ENCODE measurements around the gene VAC14.

The VAC14 gene

GRCh38 chr16:70786020-70786755 lies 14.8 kb downstream of the VAC14 start:
- DNase-seq (ENCODE audit: low read depth in 3 of 3), result no peak

- DNase-seq (ENCODE audit: low read depth in 3 of 3), result no peak
Measured at GRCh38 chr16:70784692-70785555, 16.0 kb downstream of the VAC14 start.

GRCh38 chr16:70782237-70782636 lies 18.7 kb downstream of the VAC14 start:
- DNase-seq (ENCODE audit: low read depth in 3 of 3), result no peak

GRCh38 chr16:70781800-70782199 lies 19.2 kb downstream of the VAC14 start:
- no peak for DNase-seq (ENCODE audit: low read depth in 3 of 3)

- no peak for DNase-seq (ENCODE audit: low read depth in 3 of 3)
Measured at GRCh38 chr16:70780546-70780945, 20.4 kb downstream of the VAC14 start.

GRCh38 chr16:70779361-70779760 lies 21.6 kb downstream of the VAC14 start:
- no peak for DNase-seq (ENCODE audit: low read depth in 3 of 3)

- no peak for DNase-seq (ENCODE audit: low read depth in 3 of 3)
Measured at GRCh38 chr16:70778901-70779309, 22.1 kb downstream of the VAC14 start.

- DNase-seq (ENCODE audit: low read depth in 3 of 3), result no peak
Measured at GRCh38 chr16:70777973-70778406, 23.0 kb downstream of the VAC14 start.

GRCh38 chr16:70777496-70777895 lies 23.5 kb downstream of the VAC14 start:
- no peak for DNase-seq (ENCODE audit: low read depth in 3 of 3)

GRCh38 chr16:70775399-70775798 lies 25.6 kb downstream of the VAC14 start:
- DNase-seq (ENCODE audit: low read depth in 3 of 3), result no peak

- no peak for DNase-seq (ENCODE audit: low read depth in 3 of 3)
Measured at GRCh38 chr16:70774261-70774660, 26.7 kb downstream of the VAC14 start.

- no peak for DNase-seq (ENCODE audit: low read depth in 3 of 3)
Measured at GRCh38 chr16:70772493-70772892, 28.5 kb downstream of the VAC14 start.

GRCh38 chr16:70770626-70771552 lies 30.1 kb downstream of the VAC14 start:
- DNase-seq (ENCODE audit: low read depth in 3 of 3), result peak; percentile 17 to 53 (median 34)

GRCh38 chr16:70770291-70770625 lies 30.7 kb downstream of the VAC14 start:
- DNase-seq (ENCODE audit: low read depth in 3 of 3), result no peak

GRCh38 chr16:70769761-70770160 lies 31.2 kb downstream of the VAC14 start:
- no peak for DNase-seq (ENCODE audit: low read depth in 3 of 3)

- DNase-seq (ENCODE audit: low read depth in 3 of 3), result no peak
Measured at GRCh38 chr16:70769131-70769530, 31.8 kb downstream of the VAC14 start.

GRCh38 chr16:70768203-70768580 lies 32.8 kb downstream of the VAC14 start:
- no peak for DNase-seq (ENCODE audit: low read depth in 3 of 3)

GRCh38 chr16:70767377-70768202 lies 33.4 kb downstream of the VAC14 start:
- DNase-seq (ENCODE audit: low read depth in 3 of 3), result no peak

GRCh38 chr16:70766658-70767057 lies 34.3 kb downstream of the VAC14 start:
- DNase-seq (ENCODE audit: low read depth in 3 of 3), result no peak

GRCh38 chr16:70766176-70766575 lies 34.8 kb downstream of the VAC14 start:
- DNase-seq (ENCODE audit: low read depth in 3 of 3), result no peak

- DNase-seq (ENCODE audit: low read depth in 3 of 3), result no peak
Measured at GRCh38 chr16:70765491-70765890, 35.5 kb downstream of the VAC14 start.

Measured in stimulated activated CD4-positive, alpha-beta T cell treated with anti-CD3 and anti-CD28 coated beads, TNF-alpha, amount 100 ng/mL, for 24 hours (primary cell).